Activated CD8-positive, alpha-beta T cell treated with anti-CD3 and anti-CD28 coated beads for 36 hours (primary cell): Measurements from ENCODE around the gene PDE6A. TPM values are rescaled to one million over a fixed set of nuclear protein-coding genes. Genes with fewer than 3 reads are reported as not detected.
A peak's percentile ranks its signal among the peaks of the same experiment; 100 is the strongest.

Experiments
- ATAC-seq: fragments of 200-7000 bp; cut with Tn5 transposase; one replicate; pipeline ENCODE4 v1.10.0; 2021; ENCODE audit warnings: mild to moderate bottlenecking, moderate library complexity
- CTCF ChIA-PET: fragments of 350-600 bp; sonication (Branson Sonifier 250); formaldehyde crosslinking; loops from one replicate; lab custom pipeline; 2021; ENCODE audit warnings: antibody characterized with exemption; lab: Charles Lee
- POLR2A ChIA-PET: fragments of 350-600 bp; sonication (Branson Sonifier 250); formaldehyde crosslinking; loops from one replicate; lab custom pipeline; 2021; ENCODE audit warnings: antibody characterized with exemption; lab: Charles Lee
- DNase-seq: peaks from one replicate; pipeline ENCODE4 v3.0.0-alpha.2; 2020
- H3K27ac Mint-ChIP-seq: one replicate; pipeline ENCODE4 v1.8.0; 2021; ENCODE audit warnings: mild to moderate bottlenecking, mixed read lengths
- H3K27me3 Mint-ChIP-seq: one replicate; pipeline ENCODE4 v1.8.0; 2021; ENCODE audit warnings: mixed read lengths
- H3K36me3 Mint-ChIP-seq: one replicate; pipeline ENCODE4 v1.8.0; 2021; ENCODE audit warnings: low read depth, mixed read lengths
- H3K4me1 Mint-ChIP-seq: one replicate; pipeline ENCODE4 v1.8.0; 2021; ENCODE audit warnings: low read depth, mixed read lengths
- H3K4me3 Mint-ChIP-seq: one replicate; pipeline ENCODE4 v1.8.0; 2021; ENCODE audit warnings: mild to moderate bottlenecking, moderate library complexity, mixed read lengths
- H3K9me3 Mint-ChIP-seq: one replicate; pipeline ENCODE4 v1.8.0; 2021; ENCODE audit warnings: mixed read lengths
- CTCF ChIP-seq: fragments of 200-600 bp; IDR thresholded peaks from one replicate; pipeline ENCODE4 v1.8.0; 2022; ENCODE audit warnings: antibody characterized with exemption, mild to moderate bottlenecking
- intact Hi-C: fragments of 100-400 bp; cut with micrococcal nuclease; formaldehyde crosslinking; loops from one replicate; pipeline ENCODE4 v1.10.0; 2022
- total RNA-seq, 2 experiments: library from RNA; stranded (reverse); gene quantifications; one replicate each; pipeline ENCODE4 v1.2.3, GENCODE V29; 2021

Gene PDE6A
- total RNA-seq, 2 experiments from 2014 or later = not detected

DNA sequence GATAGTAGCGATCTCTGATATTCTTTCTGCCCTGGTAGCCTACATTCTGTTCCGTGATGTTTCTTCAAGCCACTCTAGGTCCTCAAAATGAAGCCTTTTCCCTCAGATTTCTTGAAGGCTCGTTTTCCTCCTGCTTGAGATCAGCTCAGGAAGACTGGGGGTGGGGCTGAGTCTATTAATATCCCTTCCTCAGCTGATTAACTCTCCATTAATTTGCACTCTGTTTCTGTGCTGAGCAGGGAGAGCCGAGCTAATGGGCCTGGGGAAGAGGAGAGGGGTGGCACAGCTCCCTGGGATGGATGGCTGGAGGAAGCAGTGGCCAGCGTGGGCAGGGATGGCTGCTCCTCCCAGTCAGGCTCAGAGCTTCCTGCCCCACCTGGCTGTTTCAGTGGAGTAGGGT lies 121.2 kb downstream of the PDE6A start:
- DNase-seq (no peak), ATAC-seq (no peak)
- intact Hi-C loops = no loop called here
- Mint-ChIP-seq H3K27ac (no peak overlapping the region), H3K36me3 (no peaks in the 10 kb centered on the region), H3K9me3 (no peaks in the 10 kb centered on the region), H3K4me3 (no peak overlapping the region), H3K4me1 (no peaks in the 10 kb centered on the region), H3K27me3 (no peaks in the 10 kb centered on the region)
- ChIA-PET CTCF (interaction anchor here (0.9 to 1.9 kb wide), 3 partner anchors 10 to 187 kb away, joined by 4 to 7 read pairs (median 5); no protein-coding TSS in a partner anchor), POLR2A (no interaction called here)
- TF ChIP-seq CTCF = no peak

GRCh38 chr5:149822301-149822700 lies 122.3 kb downstream of the PDE6A start:
- ChIA-PET CTCF (interaction anchor here (0.9 to 2.8 kb wide), 6 partner anchors 11 to 186 kb away, joined by 4 to 11 read pairs (median 6); no protein-coding TSS in a partner anchor), POLR2A (interaction anchor here (0.6 kb wide), 1 partner anchor 152 kb away, joined by 4 read pairs; no protein-coding TSS in a partner anchor)
- Mint-ChIP-seq H3K27ac (no peak overlapping the region), H3K9me3 (no peaks in the 10 kb centered on the region), H3K4me1 (no peaks in the 10 kb centered on the region), H3K4me3 (no peak overlapping the region), H3K27me3 (no peaks in the 10 kb centered on the region), H3K36me3 (no peaks in the 10 kb centered on the region)
- intact Hi-C loops = no loop called here
- DNase-seq (peak; percentile 21), ATAC-seq (no peak)
- no peak for TF ChIP-seq CTCF

DNA sequence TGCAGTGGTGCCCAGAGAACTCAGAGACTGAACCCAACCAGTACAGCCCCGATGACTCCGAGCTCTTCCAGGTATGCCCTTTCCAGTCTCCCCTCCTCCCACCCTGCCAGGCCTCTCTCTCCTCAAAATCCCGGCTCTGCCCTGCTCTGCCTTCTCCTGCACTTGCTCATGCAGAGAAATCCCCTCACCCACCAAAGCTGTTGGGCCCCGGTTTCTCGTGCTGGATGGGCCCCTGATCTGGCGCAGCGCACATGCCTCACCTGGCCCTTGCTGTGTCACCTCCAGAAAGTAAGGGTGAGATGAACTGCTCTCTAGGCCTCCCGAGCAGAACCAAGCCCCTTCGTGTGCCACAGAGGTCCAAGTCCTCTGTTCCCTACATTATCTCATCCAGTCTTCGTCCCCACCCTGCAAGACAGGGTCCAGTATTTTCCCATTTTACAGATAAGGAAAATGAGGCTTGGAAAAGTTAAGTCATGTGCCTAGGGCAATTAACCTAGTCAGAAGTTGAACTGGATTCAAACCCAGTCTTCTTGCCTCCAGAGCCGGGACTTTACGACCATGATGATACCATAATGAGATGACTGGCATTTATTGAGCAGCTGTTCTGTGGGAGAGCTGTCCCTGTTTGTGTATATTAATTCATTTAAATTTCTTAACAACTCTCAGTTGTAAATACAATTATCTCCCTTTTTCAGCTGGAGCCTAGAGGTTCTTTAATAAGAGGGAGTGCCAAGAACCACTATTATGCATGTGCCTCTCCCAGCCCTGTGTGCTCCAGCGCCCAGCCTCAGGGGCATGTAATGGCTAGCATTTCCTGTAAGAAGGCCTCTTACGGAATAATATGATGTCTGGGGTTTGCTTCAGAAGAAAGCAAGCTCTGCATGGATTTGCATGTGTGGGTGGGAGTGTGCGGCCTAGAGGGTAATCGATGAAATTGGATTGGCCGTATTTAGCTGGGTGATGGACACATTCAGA lies 123.8 kb downstream of the PDE6A start:
- Mint-ChIP-seq H3K27me3 (no peaks in the 10 kb centered on the region), H3K36me3 (no peaks in the 10 kb centered on the region)
- CTCF ChIA-PET = interaction anchor here (1.1 to 2.8 kb wide), 9 partner anchors 10 to 184 kb away, joined by 3 to 11 read pairs (median 7); no protein-coding TSS in a partner anchor

GRCh38 chr5:149820012-149820411 lies 124.6 kb downstream of the PDE6A start:
- no peak overlapping the region for H3K4me3 Mint-ChIP-seq
- ATAC-seq = no peak
- no peaks in the 10 kb centered on the region for H3K36me3 Mint-ChIP-seq
- ChIA-PET POLR2A (no interaction called here), CTCF (interaction anchor here (1.3 to 2.8 kb wide), 6 partner anchors 11 to 183 kb away, joined by 3 to 9 read pairs (median 6); no protein-coding TSS in a partner anchor)
- H3K4me1 Mint-ChIP-seq = no peaks in the 10 kb centered on the region
- intact Hi-C loops = no loop called here
- no peaks in the 10 kb centered on the region for H3K9me3 Mint-ChIP-seq
- no peak for TF ChIP-seq CTCF
- H3K27ac Mint-ChIP-seq = no peak overlapping the region
- DNase-seq = no peak
- H3K27me3 Mint-ChIP-seq = no peaks in the 10 kb centered on the region

More for the DNA sequence above, 123.8 kb downstream of the PDE6A start:
- intact Hi-C loops = no loop called here
- POLR2A ChIA-PET = no interaction called here
- no peak for DNase-seq
- Mint-ChIP-seq H3K27ac (no peak overlapping the region), H3K9me3 (no peaks in the 10 kb centered on the region), H3K4me3 (no peak overlapping the region), H3K4me1 (no peaks in the 10 kb centered on the region)
- ATAC-seq = no peak
- no peak for TF ChIP-seq CTCF

- Mint-ChIP-seq H3K36me3 (no peaks in the 10 kb centered on the region), H3K27me3 (no peaks in the 10 kb centered on the region), H3K9me3 (no peaks in the 10 kb centered on the region), H3K4me1 (no peaks in the 10 kb centered on the region), H3K4me3 (no peak overlapping the region), H3K27ac (no peak overlapping the region)
- DNase-seq (no peak), ATAC-seq (no peak)
- intact Hi-C loops = no loop called here
- TF ChIP-seq CTCF = no peak
- CTCF ChIA-PET = interaction anchor here (6.0 kb wide), 1 partner anchor 11 kb away, joined by 29 read pairs; no protein-coding TSS in a partner anchor
- POLR2A ChIA-PET = no interaction called here
These were observed 126.5 kb downstream of the PDE6A start for GRCh38 chr5:149818116-149818515.
